ENCODE measurements around the gene SURF6.

Gene SURF6

GRCh38 chr9:133367221-133367620 is 31.2 kb upstream of the SURF6 start:
- Histone ChIP-seq H3K4me3 (ENCODE audit: low read depth in 1 of 2, low read length in 1 of 2) (no peak overlapping the region), H3K27ac (no peak overlapping the region), H3K4me1 (ENCODE audit: control insufficient read depth in 1 of 2, insufficient read depth in 1 of 2, low read depth in 1 of 2, low read length in 1 of 2) (peaks cover 9 to 16% of the 10 kb centered on the region in 2 experiments), H3K36me3 (peaks cover 59% of the 10 kb centered on the region), H3K27me3 (no peaks in the 10 kb centered on the region), H3K9me3 (no peaks in the 10 kb centered on the region)
- no peak for TF ChIP-seq CTCF (IDR thresholded peaks at IDR 0.05)

DNA sequence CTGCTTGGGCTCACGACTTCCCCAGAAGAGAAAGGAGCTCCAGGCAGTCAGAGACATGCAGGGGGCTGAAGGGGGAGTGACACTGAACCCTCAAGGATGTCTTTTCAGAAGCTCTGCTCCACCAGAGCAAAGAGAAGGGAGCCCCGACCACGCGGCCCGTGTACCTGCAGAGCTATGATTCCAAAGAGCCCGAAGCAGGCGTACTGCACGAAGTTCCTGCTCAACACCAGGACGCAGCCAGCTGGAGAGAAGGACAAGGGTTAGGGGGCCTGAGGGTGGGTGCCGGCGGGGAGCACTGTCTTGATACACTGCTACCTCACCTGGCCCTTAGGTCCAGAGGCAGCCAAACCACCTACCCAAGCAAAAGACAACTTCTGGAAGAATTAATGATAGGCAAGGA is 30.4 kb upstream of the SURF6 start:
- Histone ChIP-seq H3K27me3 (no peaks in the 10 kb centered on the region), H3K4me3 (ENCODE audit: low read depth in 1 of 2, low read length in 1 of 2) (no peak overlapping the region), H3K4me1 (ENCODE audit: control insufficient read depth in 1 of 2, insufficient read depth in 1 of 2, low read depth in 1 of 2, low read length in 1 of 2) (peaks cover 3 to 9% of the 10 kb centered on the region in 2 experiments), H3K36me3 (peaks cover 67% of the 10 kb centered on the region), H3K9me3 (no peaks in the 10 kb centered on the region), H3K27ac (no peak overlapping the region)
- TF ChIP-seq CTCF (IDR thresholded peaks at IDR 0.05): no peak

DNA sequence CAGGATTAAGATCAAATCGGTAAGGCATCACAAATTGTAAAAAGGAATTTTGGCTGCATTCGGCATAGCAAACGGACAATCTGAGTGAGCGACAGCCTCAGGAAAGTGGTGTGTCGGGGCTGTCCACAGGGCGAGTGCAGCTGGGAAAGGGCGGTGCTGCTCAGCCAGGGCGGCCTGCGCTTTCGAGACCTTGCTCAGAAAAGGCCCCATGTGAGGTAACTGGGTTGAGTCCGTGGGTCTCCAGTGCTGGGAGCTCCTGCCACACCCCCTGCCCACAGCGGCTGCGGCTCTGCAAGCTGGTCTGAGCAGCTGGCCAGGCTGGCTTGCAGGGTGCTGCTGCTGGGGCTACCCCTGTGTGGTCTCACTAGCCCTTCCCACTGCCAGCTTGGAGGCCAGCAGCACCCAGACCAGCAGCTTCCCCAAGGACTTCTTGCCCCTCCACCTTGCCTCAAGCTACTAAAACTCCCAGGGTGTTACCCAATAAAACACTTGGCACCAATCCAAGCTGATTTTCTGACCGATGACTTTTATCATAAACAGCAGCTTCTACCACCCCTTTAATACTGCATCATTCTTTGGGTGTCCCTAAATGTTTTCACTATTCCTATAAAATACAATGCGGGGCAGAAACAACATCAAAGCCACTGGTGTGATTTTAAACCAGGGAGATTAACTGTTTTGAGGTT is 26.5 kb upstream of the SURF6 start:
- no peaks in the 10 kb centered on the region for H3K9me3 ChIP-seq
- H3K27ac ChIP-seq: no peak overlapping the region
- H3K36me3 ChIP-seq: peaks cover 82% of the 10 kb centered on the region
- H3K4me1 ChIP-seq (ENCODE audit: control insufficient read depth in 1 of 2, insufficient read depth in 1 of 2, low read depth in 1 of 2, low read length in 1 of 2): peaks cover 0 to 3% of the 10 kb centered on the region in 2 experiments
- H3K27me3 ChIP-seq: no peaks in the 10 kb centered on the region
- H3K4me3 ChIP-seq (ENCODE audit: low read depth in 1 of 2, low read length in 1 of 2): no peak overlapping the region
- no peak for TF ChIP-seq CTCF (IDR thresholded peaks at IDR 0.05)

- TF ChIP-seq CTCF (IDR thresholded peaks at IDR 0.05): no peak
- H3K27ac ChIP-seq: no peak overlapping the region
- H3K4me3 ChIP-seq (ENCODE audit: low read depth in 1 of 2, low read length in 1 of 2): no peak overlapping the region
- no peaks in the 10 kb centered on the region for H3K27me3 ChIP-seq
- peaks cover 7 to 12% of the 10 kb centered on the region in 2 experiments for H3K4me1 ChIP-seq (ENCODE audit: control insufficient read depth in 1 of 2, insufficient read depth in 1 of 2, low read depth in 1 of 2, low read length in 1 of 2)
- no peaks in the 10 kb centered on the region for H3K9me3 ChIP-seq
- peaks cover 73% of the 10 kb centered on the region for H3K36me3 ChIP-seq
Measured at GRCh38 chr9:133361507-133362092, 25.6 kb upstream of the SURF6 start.

DNA sequence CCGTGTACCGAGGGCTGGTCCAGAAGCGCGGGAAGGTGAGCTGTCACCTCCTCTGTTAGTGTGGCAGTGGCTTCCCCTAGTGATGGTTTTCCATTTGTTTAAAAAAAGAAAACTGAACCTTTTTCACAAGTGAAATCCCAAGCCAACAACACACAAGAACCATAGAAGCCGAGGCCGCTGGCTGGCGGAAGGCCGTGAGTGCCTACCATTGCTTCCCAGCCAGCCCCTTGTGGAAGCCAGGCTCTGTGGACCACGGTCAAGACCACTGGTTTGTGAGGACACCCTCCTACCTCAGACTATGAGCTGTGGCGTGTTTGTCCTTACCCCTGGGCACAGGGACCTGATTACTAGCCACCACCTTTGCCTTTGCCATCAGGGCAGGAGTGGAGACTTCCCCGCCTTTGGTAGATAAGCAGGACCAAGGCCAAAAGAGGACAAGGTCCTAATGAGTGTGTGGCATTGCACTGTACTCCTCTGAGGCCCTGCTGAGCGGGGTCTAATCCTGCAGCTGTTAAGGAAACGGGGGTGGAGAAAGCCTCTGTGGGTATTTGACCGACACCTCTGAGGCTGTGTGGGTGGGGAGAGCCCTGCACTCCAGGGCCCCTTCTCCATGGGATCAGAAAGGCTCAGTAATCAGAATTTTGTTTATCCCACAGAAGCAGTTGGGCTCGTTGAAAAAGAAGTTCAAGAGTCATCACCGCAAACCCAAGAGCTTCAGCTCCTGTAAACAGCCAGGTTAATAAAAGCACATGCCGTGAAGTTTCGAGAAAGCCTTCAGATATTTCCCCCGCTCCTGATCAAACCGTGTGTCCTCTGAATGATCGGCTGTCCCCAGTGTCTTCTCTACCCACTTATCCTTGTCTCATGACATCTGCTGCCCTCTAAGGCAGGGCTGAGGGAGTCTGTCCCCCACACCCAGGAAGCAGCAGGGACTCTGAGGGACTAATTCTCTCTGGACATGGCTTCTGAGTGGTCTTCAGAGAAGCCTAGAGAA is 24.7 kb upstream of the SURF6 start:
- Histone ChIP-seq H3K27ac (no peak overlapping the region), H3K4me1 (ENCODE audit: control insufficient read depth in 1 of 2, insufficient read depth in 1 of 2, low read depth in 1 of 2, low read length in 1 of 2) (peaks cover 11 to 16% of the 10 kb centered on the region in 2 experiments), H3K4me3 (ENCODE audit: low read depth in 1 of 2, low read length in 1 of 2) (no peak overlapping the region), H3K36me3 (peaks cover 64% of the 10 kb centered on the region), H3K27me3 (no peaks in the 10 kb centered on the region), H3K9me3 (no peaks in the 10 kb centered on the region)
- no peak for TF ChIP-seq CTCF (IDR thresholded peaks at IDR 0.05)
